ENCODE data around the gene CEPT1.

DNA sequence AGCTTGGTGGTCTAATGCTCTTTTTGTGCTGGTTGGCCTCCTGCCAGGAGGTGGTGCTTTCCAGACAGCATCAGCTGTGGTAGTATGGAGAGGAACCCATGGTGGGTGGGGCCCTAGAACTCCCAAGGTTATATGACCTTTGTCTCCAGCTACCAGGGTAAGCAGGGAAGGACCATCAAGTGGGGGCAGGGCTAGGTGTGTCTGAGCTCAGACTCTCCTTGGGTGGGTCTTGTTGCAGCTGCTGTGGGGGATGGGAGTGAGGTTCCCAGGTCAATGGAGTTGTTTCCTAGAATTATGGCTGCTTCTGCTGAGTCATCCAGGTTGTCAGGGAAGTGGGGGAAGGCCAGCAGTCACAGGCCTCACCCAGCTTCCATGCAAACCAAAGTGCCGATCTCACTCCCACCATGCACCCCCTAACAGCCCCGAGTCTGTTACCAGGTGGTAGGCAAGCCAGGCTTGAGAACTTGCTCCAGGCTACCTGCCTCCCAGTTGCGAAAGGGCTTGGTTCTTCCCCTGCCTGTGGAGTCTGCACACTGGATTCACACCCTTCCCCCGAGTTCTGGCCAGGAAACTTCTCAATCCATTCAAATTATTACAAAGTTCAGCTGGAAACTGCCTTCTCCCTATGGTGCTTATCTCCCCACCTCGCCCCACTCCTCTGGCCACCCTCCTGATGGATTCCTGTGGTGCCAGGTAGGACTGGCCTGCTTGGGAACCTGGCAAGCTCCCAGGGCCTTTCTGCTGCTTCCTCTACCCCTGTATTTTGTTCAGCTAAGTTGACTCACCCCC is 38.0 kb upstream of the CEPT1 start:
- no peak for TF ChIP-seq POLR2A (IDR thresholded peaks at IDR 0.05; ENCODE audit: low read depth, low read length)
- no peak for TF ChIP-seq POLR2AphosphoS5 (IDR thresholded peaks at IDR 0.05; ENCODE audit: low read depth, low read length)

All from GM12891 (cell line).